Measurements from ENCODE around the gene KLF2. TPM values are rescaled to one million over a fixed set of nuclear protein-coding genes. Genes with fewer than 3 reads are reported as not detected.

KLF2 gene
- total and polyA plus RNA-seq, 2 of the 13 experiments (the other 11 are each of a cell fraction or from before 2014, with no cell fraction given): not detected

GRCh38 chr19:16363852-16364230 is 39.2 kb downstream of the KLF2 start:
- POLR2A ChIA-PET: no interaction called here
- BruUV-seq (replicated peaks): no TSS peak
- intact Hi-C loops (cut with micrococcal nuclease; ENCODE audit: unreplicated experiment) (no loop called here), in situ Hi-C loops (cut with HindIII; ENCODE audit: extremely low pct_ligation_motif_present, low pct_unique_long_range_greater_than_20kb) (no loop called here)
- Histone ChIP-seq H3K4me1 (ENCODE audit: insufficient read depth, low read length) (peaks cover 18% of the 10 kb centered on the region), H3K36me3 (replicated peaks in 1 of 2; ENCODE audit: control insufficient read depth in 1 of 2, insufficient read depth in 2 of 2, low read length in 2 of 2) (peaks cover 0 to 14% of the 10 kb centered on the region in 2 experiments; a peak in 1 of 5 replicates), H3K9ac (ENCODE audit: insufficient read depth, low read depth, low read length) (no peak overlapping the region), H3K27me3 (ENCODE audit: control insufficient read depth in 1 of 2, insufficient read depth in 2 of 2, low read length in 2 of 2) (no peaks in the 10 kb centered on the region), H4K20me1 (ENCODE audit: insufficient read depth, low read length) (no peaks in the 10 kb centered on the region), H3K27ac (ENCODE audit: extremely low read length, insufficient read depth, low read length) (no peak overlapping the region), H3K79me2 (ENCODE audit: insufficient read depth, low read length) (no peaks in the 10 kb centered on the region), H3K4me2 (ENCODE audit: low read depth, low read length) (no peak overlapping the region), H3K9me3 (ENCODE audit: low read length) (no peaks in the 10 kb centered on the region), H3K4me3 (replicated peaks in 1 of 3; ENCODE audit: insufficient read depth in 1 of 3, low read depth in 2 of 3, low read length in 3 of 3) (no peak overlapping the region), H2AFZ (ENCODE audit: low read length) (no peak overlapping the region)
- no peak for DNase-seq (ENCODE audit: low spot score)
- ATAC-seq: no peak
- no peak for FAIRE-seq
- TF ChIP-seq SNRNP70 (IDR thresholded peaks at IDR 0.05; ENCODE audit: low read depth, low read length) (no peak), KLF9 (CRISPR knock-in tag; IDR thresholded peaks at IDR 0.05; ENCODE audit: low read depth) (no peak), ATF7-NPFF (CRISPR knock-in tag; IDR thresholded peaks at IDR 0.05; ENCODE audit: low read depth) (no peak), TERF1 (CRISPR knock-in tag; IDR thresholded peaks at IDR 0.05) (no peak), ZKSCAN8 (CRISPR knock-in tag; IDR thresholded peaks at IDR 0.05; ENCODE audit: borderline replicate concordance) (no peak), HCFC1 (IDR thresholded peaks at IDR 0.05; ENCODE audit: low read depth, low read length) (no peak), MXD4 (CRISPR knock-in tag; IDR thresholded peaks at IDR 0.05) (no peak), MXI1 (IDR thresholded peaks at IDR 0.05; ENCODE audit: borderline replicate concordance, low read depth, low read length) (no peak), TRIM22 (IDR thresholded peaks at IDR 0.05) (no peak), GTF3A (CRISPR knock-in tag; conservative IDR thresholded peaks at IDR 0.05) (no peak), GFI1 (CRISPR knock-in tag; IDR thresholded peaks at IDR 0.05; ENCODE audit: borderline replicate concordance) (no peak), NR2C2 (CRISPR knock-in tag; IDR thresholded peaks at IDR 0.05; ENCODE audit: borderline replicate concordance) (no peak), ZNF512 (CRISPR knock-in tag; IDR thresholded peaks at IDR 0.05) (no peak), ZNF326 (CRISPR knock-in tag; IDR thresholded peaks at IDR 0.05; ENCODE audit: borderline replicate concordance) (no peak), NFKB2 (CRISPR knock-in tag; IDR thresholded peaks at IDR 0.05; ENCODE audit: borderline replicate concordance) (no peak), RFX5 (IDR thresholded peaks at IDR 0.05; ENCODE audit: low read depth, low read length) (no peak)
- WGBS (ENCODE audit: low lambda C conversion rate): 92% methylated on average over 9 of the region's 11 CpGs
- CTCF ChIA-PET (ENCODE audit: low intra/inter-chr PET ratio, low total read pairs): no interaction called here

All from HepG2 (cell line).